RWPE1 (cell line): ENCODE measurements around the gene CTPS1.

Experiments used
- CTCF ChIA-PET: fragments of 350-600 bp; sonication (Branson Sonifier 250); formaldehyde crosslinking; extraction: SDS; loops from one replicate; lab custom pipeline; 2021; lab: Yijun Ruan, JAX
- POLR2A ChIA-PET: fragments of 400-600 bp; formaldehyde crosslinking; extraction: SDS; loops from one replicate; lab custom pipeline; 2020; ENCODE audit warnings: antibody characterized with exemption; ENCODE audit not compliant: low non-redundant PET; lab: Yijun Ruan, JAX
- DNase-seq: peaks from one replicate; pipeline ENCODE4 v3.0.0; 2012; ENCODE audit warnings: low spot score
- H3K27ac ChIP-seq: fragments of 450-650 bp; 2 replicates; pipeline ENCODE4 v1.5.1; 2017
- TF ChIP-seq, protein P1 (sequence below): fragments of 450-650 bp; conservative IDR thresholded peaks from 2 replicates; pipeline ENCODE4 v1.5.1; 2017; ENCODE audit warnings: low read depth, mild to moderate bottlenecking

The CTPS1 gene

DNA sequence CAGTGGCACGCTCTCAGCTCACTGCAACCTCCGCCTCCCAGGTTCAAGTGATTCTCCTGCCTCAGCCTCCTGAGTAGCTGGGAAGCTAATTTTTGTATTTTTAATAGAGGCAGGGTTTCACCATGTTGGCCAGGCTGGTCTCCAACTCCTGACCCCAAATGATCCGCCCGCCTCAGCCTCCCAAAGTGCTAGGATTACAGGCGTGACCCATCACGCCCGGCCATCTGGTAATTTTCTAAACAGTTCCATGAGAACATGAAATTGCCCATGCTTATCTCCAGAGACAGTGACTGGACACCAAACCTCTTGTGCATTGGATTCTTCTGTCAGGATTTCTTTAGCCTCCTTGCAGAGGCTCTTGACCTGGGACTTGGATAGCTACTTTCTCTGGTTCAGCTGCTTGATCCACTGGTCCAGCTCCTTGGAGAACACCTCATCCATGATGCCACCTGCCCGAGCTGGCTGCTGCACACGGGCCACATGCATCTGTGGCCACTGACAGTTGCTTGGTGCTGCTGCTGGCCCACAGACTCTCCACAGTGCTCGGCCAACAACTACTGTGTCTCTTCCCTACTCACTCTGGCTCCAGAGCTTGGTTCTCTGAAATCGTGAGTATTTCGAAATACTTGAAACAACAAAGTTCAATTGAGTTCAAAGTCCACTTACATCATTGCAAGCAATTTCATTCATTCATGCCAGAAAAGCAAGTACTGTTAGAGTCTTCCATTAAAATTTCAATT lies 40.0 kb upstream of the CTPS1 start:
- POLR2A ChIA-PET: no interaction called here
- DNase-seq: no peak
- H3K27ac ChIP-seq: peak overlapping the region; percentile 28
- CTCF ChIA-PET: interaction anchor here (0.6 to 1.8 kb wide), 4 partner anchors 9 to 90 kb away, joined by 3 to 6 read pairs (median 3); no protein-coding TSS in a partner anchor
- TF ChIP-seq, protein P1, sequence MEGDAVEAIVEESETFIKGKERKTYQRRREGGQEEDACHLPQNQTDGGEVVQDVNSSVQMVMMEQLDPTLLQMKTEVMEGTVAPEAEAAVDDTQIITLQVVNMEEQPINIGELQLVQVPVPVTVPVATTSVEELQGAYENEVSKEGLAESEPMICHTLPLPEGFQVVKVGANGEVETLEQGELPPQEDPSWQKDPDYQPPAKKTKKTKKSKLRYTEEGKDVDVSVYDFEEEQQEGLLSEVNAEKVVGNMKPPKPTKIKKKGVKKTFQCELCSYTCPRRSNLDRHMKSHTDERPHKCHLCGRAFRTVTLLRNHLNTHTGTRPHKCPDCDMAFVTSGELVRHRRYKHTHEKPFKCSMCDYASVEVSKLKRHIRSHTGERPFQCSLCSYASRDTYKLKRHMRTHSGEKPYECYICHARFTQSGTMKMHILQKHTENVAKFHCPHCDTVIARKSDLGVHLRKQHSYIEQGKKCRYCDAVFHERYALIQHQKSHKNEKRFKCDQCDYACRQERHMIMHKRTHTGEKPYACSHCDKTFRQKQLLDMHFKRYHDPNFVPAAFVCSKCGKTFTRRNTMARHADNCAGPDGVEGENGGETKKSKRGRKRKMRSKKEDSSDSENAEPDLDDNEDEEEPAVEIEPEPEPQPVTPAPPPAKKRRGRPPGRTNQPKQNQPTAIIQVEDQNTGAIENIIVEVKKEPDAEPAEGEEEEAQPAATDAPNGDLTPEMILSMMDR: no peak

DNA sequence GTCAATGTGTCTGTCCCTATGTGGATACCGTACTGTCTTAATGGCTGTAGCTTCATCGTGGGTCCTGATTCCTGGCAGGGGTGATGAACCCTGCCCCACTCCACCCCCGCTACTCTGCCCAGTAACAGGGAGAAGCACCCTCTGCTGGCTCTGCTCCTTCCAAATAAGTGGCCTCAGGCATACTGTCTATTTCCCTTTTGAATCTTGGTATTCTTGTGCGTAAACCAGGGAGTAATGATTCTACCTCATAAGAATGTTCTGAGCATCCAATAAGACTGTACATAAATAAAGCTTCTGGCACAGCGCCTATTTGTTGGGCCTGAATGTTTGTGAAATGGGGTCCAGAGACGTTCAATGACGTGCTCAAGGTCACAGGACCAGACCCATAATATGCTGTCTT lies 35.2 kb upstream of the CTPS1 start:
- TF ChIP-seq, protein P1: no peak
- POLR2A ChIA-PET: no interaction called here
- DNase-seq: peak; percentile 77
- CTCF ChIA-PET: interaction anchor here (0.6 to 1.2 kb wide), 5 partner anchors 12 to 96 kb away, joined by 3 to 8 read pairs (median 6); no protein-coding TSS in a partner anchor
- no peak overlapping the region; the same call in 1 of the 2 replicates for H3K27ac ChIP-seq

- no peak for DNase-seq
- TF ChIP-seq, protein P1: no peak
- ChIA-PET POLR2A (interaction anchor here (0.9 kb wide), 1 partner anchor 83 kb away, joined by 7 read pairs; the partner anchor contains the start of gene CITED4), CTCF (interaction anchor here (0.6 to 1.2 kb wide), 3 partner anchors 12 to 95 kb away, joined by 6 to 8 read pairs (median 7); no protein-coding TSS in a partner anchor)
- H3K27ac ChIP-seq: peak overlapping the region; percentile 50; the same call in 1 of the 2 replicates
Observed at GRCh38 chr1:40944841-40945430, 34.6 kb upstream of the CTPS1 start.

- DNase-seq: no peak
- CTCF ChIA-PET: interaction anchor here (1.1 kb wide), 1 partner anchor 97 kb away, joined by 5 read pairs; no protein-coding TSS in a partner anchor
- H3K27ac ChIP-seq: no peak overlapping the region
- TF ChIP-seq, protein P1: no peak
- POLR2A ChIA-PET: interaction anchor here (0.9 kb wide), 1 partner anchor 83 kb away, joined by 7 read pairs; the partner anchor contains the start of gene CITED4
Observed at GRCh38 chr1:40945491-40945973, 34.0 kb upstream of the CTPS1 start.

GRCh38 chr1:40948741-40949443 lies 30.6 kb upstream of the CTPS1 start:
- ChIA-PET CTCF (interaction anchor here (0.6 to 8.5 kb wide), 18 partner anchors 8 to 1378 kb away, joined by 3 to 109 read pairs (median 4); partner anchors contain the start of gene CITED4), POLR2A (interaction anchor here (0.6 to 2.1 kb wide), 3 partner anchors 50 to 257 kb away, joined by 3 to 19 read pairs (median 5); partner anchors contain the start of gene CITED4)
- H3K27ac ChIP-seq: peak overlapping the region; percentile 26; the same call in 1 of the 2 replicates
- TF ChIP-seq, protein P1: peak; percentile 57
- peak; percentile 58 for DNase-seq
